MM.1S (cell line): ENCODE data around the gene UNC13A.

Experiments used
- DNase-seq: peaks from one replicate; pipeline ENCODE4 v3.0.0-alpha.2; 2015
- H2AFZ ChIP-seq: fragments of 300-600 bp; sonication (generic); 2 replicates; pipeline ENCODE4 v1.6.0; 2016; ENCODE audit warnings: antibody characterized with exemption, low read length
- H3F3A ChIP-seq: fragments of 300-600 bp; sonication (generic); 2 replicates; pipeline ENCODE4 v1.6.1; 2016; ENCODE audit warnings: mild to moderate bottlenecking, antibody characterized with exemption, low read length, moderate library complexity, mixed read lengths; ENCODE audit not compliant: insufficient read depth
- H3K27ac ChIP-seq: fragments of 300-600 bp; sonication (generic); 2 replicates; pipeline ENCODE4 v1.5.1; 2016; ENCODE audit warnings: mild to moderate bottlenecking, low read length
- H3K27me3 ChIP-seq: fragments of 300-600 bp; sonication (generic); replicated peaks from 2 replicates; pipeline ENCODE4 v1.6.0; 2016; ENCODE audit warnings: low read length; ENCODE audit not compliant: insufficient read depth
- H3K36me3 ChIP-seq: fragments of 300-600 bp; sonication (generic); replicated peaks from 2 replicates; pipeline ENCODE4 v1.6.1; 2016; ENCODE audit warnings: mild to moderate bottlenecking, low read length, mixed read lengths; ENCODE audit not compliant: insufficient read depth
- H3K4me1 ChIP-seq: fragments of 300-600 bp; sonication (generic); 2 replicates; pipeline ENCODE4 v1.6.1; 2016; ENCODE audit warnings: low read length, mixed read lengths
- H3K4me2 ChIP-seq: fragments of 300-600 bp; sonication (generic); 2 replicates; pipeline ENCODE4 v1.6.0; 2016; ENCODE audit warnings: low read depth, low read length
- H3K4me3 ChIP-seq: fragments of 300-600 bp; sonication (generic); 2 replicates; pipeline ENCODE4 v1.5.1; 2016; ENCODE audit warnings: low read length, mixed read lengths
- H3K79me2 ChIP-seq: fragments of 300-600 bp; sonication (generic); 2 replicates; pipeline ENCODE4 v1.6.1; 2016; ENCODE audit warnings: mixed run types, low read length, mixed read lengths
- H3K9ac ChIP-seq: fragments of 300-600 bp; sonication (generic); 2 replicates; pipeline ENCODE4 v1.6.1; 2016; ENCODE audit warnings: low read length, mixed read lengths
- H3K9me2 ChIP-seq: fragments of 300-600 bp; sonication (generic); replicated peaks from 2 replicates; pipeline ENCODE4 v1.6.1; 2016; ENCODE audit warnings: mild to moderate bottlenecking, low read length, mixed read lengths; ENCODE audit not compliant: insufficient read depth
- H3K9me3 ChIP-seq: fragments of 300-600 bp; sonication (generic); replicated peaks from 2 replicates; pipeline ENCODE4 v1.6.1; 2016; ENCODE audit warnings: mild to moderate bottlenecking, low read length, mixed read lengths; ENCODE audit not compliant: insufficient read depth
- H4K20me1 ChIP-seq: fragments of 300-600 bp; sonication (generic); 2 replicates; pipeline ENCODE4 v1.6.1; 2016; ENCODE audit warnings: mild to moderate bottlenecking, low read length, moderate library complexity, mixed read lengths; ENCODE audit not compliant: insufficient read depth
- CTCF ChIP-seq: fragments of 300-600 bp; sonication (generic); IDR thresholded peaks from 2 replicates; pipeline ENCODE4 v1.5.1; 2016; ENCODE audit warnings: antibody characterized with exemption, low read length, mixed read lengths
- EZH2 ChIP-seq: fragments of 300-600 bp; sonication (generic); optimal IDR thresholded peaks from 2 replicates; pipeline ENCODE3; 2017; ENCODE audit warnings: low read depth, mild to moderate bottlenecking, antibody characterized with exemption, low read length, mixed read lengths
- EZH2phosphoT487 ChIP-seq: fragments of 300-600 bp; sonication (generic); IDR thresholded peaks from 2 replicates; pipeline ENCODE4 v1.6.1; 2018; ENCODE audit warnings: antibody characterized with exemption, low read length

The UNC13A gene

GRCh38 chr19:17606590-17607185 lies 81.5 kb downstream of the UNC13A start:
- no peaks in the 10 kb centered on the region for H3K36me3 ChIP-seq
- H3K27ac ChIP-seq: no peak overlapping the region
- H2AFZ ChIP-seq: peak overlapping the region; percentile 45; the same call in 1 of the 2 replicates
- H3K4me1 ChIP-seq: 0 out of 2 replicates have a peak, but pooled peaks cover 6% of the 10 kb centered on the region
- TF ChIP-seq EZH2phosphoT487 (no peak), CTCF (no peak), EZH2 (no peak)
- peak overlapping the region; percentile 51; the same call in 1 of the 2 replicates for H3K4me3 ChIP-seq
- H3F3A ChIP-seq: no peaks in the 10 kb centered on the region
- no peak for DNase-seq
- H3K4me2 ChIP-seq: peak overlapping the region; percentile 66; the same call in 1 of the 2 replicates
- no peaks in the 10 kb centered on the region for H4K20me1 ChIP-seq
- H3K9me3 ChIP-seq: no peaks in the 10 kb centered on the region
- H3K9me2 ChIP-seq: no peaks in the 10 kb centered on the region
- H3K9ac ChIP-seq: no peak overlapping the region
- H3K79me2 ChIP-seq: no peaks in the 10 kb centered on the region
- peaks cover 43% of the 10 kb centered on the region for H3K27me3 ChIP-seq

- Histone ChIP-seq H3K36me3 (no peaks in the 10 kb centered on the region), H3K27ac (peak overlapping the region; percentile 39; the same call in 1 of the 2 replicates), H3F3A (no peaks in the 10 kb centered on the region), H3K9ac (0 out of 2 replicates have a peak overlapping the region, but pooled peaks have one; percentile 16), H2AFZ (peak overlapping the region; percentile 45; the same call in 1 of the 2 replicates), H3K27me3 (peaks cover 47% of the 10 kb centered on the region), H3K4me3 (peak overlapping the region; percentile 51), H4K20me1 (no peaks in the 10 kb centered on the region), H3K9me3 (no peaks in the 10 kb centered on the region), H3K9me2 (no peaks in the 10 kb centered on the region), H3K4me2 (peak overlapping the region; percentile 66), H3K79me2 (no peaks in the 10 kb centered on the region), H3K4me1 (0 out of 2 replicates have a peak, but pooled peaks cover 6% of the 10 kb centered on the region)
- no peak for TF ChIP-seq EZH2
- no peak for TF ChIP-seq EZH2phosphoT487
- TF ChIP-seq CTCF: peak; percentile 47
- DNase-seq: peak; percentile 70
Measured at GRCh38 chr19:17605761-17606589, 82.2 kb downstream of the UNC13A start.

GRCh38 chr19:17605117-17605516 lies 83.0 kb downstream of the UNC13A start:
- H3K4me1 ChIP-seq: 0 out of 2 replicates have a peak, but pooled peaks cover 6% of the 10 kb centered on the region
- H3K9me2 ChIP-seq: no peaks in the 10 kb centered on the region
- H4K20me1 ChIP-seq: no peaks in the 10 kb centered on the region
- H2AFZ ChIP-seq: no peak overlapping the region
- no peaks in the 10 kb centered on the region for H3K9me3 ChIP-seq
- DNase-seq: no peak
- H3K27ac ChIP-seq: no peak overlapping the region
- no peaks in the 10 kb centered on the region for H3K79me2 ChIP-seq
- H3F3A ChIP-seq: no peaks in the 10 kb centered on the region
- no peak overlapping the region for H3K9ac ChIP-seq
- H3K36me3 ChIP-seq: no peaks in the 10 kb centered on the region
- peaks cover 54% of the 10 kb centered on the region for H3K27me3 ChIP-seq
- no peak overlapping the region for H3K4me3 ChIP-seq
- no peak overlapping the region for H3K4me2 ChIP-seq
- no peak for TF ChIP-seq EZH2phosphoT487
- TF ChIP-seq CTCF: no peak
- no peak for TF ChIP-seq EZH2
